ENCODE measurements around the gene ERMARD. TPM values are rescaled to one million over a fixed set of nuclear protein-coding genes. Genes with fewer than 3 reads are reported as not detected.

The ERMARD gene
- total RNA-seq, 2 donors from 2014 or later, result 8.6 to 12.2 TPM

GRCh38 chr6:169777896-169778295, 26.5 kb downstream of the ERMARD start:
- Histone ChIP-seq H3K36me3 (replicated peaks in 1 of 2; ENCODE audit: insufficient read depth in 1 of 2, low read depth in 2 of 2) (peaks cover 0 to 9% of the 10 kb centered on the region in 2 donors), H3K27me3 (no peaks in the 10 kb centered on the region), H3K27ac (no peak overlapping the region), H3K4me1 (no peaks in the 10 kb centered on the region), H3K9me3 (no peaks in the 10 kb centered on the region), H3K4me3 (no peak overlapping the region)
- intact Hi-C loops (cut with DNase I), result no loop called here
- no peak for DNase-seq
- 91% methylated on average over 12 of the region's 12 CpGs for WGBS, 2 donors
- ATAC-seq, result no peak
- no peak for TF ChIP-seq POLR2A (IDR thresholded peaks at IDR 0.05)

DNA sequence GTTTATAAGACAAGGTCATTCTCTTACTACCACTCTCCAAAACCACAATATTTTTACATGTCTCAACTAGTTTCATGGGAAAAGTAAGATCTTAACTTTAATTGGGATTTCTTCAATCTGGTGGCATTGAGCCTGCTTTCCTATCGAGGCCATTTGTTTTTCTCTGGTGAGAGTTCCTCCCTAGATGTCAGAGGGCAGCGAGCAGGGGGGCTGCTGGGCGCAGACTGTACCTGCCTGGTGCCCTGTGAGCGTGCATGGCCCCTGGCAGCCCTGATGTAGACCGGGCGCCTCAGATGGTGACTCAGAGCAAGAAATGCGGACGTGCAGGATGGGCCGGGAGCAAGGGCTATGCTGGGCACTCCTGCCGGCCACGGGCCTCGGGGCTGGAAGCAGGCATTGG, 27.2 kb downstream of the ERMARD start:
- 91 to 92% methylated on average over 12 of the region's 12 CpGs for WGBS, 2 donors
- intact Hi-C loops (cut with DNase I), result no loop called here
- ATAC-seq (no peak), DNase-seq (no peak)
- H3K4me3 ChIP-seq, result no peak overlapping the region
- H3K27ac ChIP-seq, result no peak overlapping the region
- no peak for TF ChIP-seq POLR2A (IDR thresholded peaks at IDR 0.05)
- no peak for TF ChIP-seq CTCF (IDR thresholded peaks at IDR 0.05)
- H3K4me1 ChIP-seq, result no peaks in the 10 kb centered on the region
- H3K36me3 ChIP-seq (replicated peaks in 1 of 2; ENCODE audit: insufficient read depth in 1 of 2, low read depth in 2 of 2), result peaks cover 0 to 9% of the 10 kb centered on the region in 2 donors
- H3K9me3 ChIP-seq, result no peaks in the 10 kb centered on the region
- H3K27me3 ChIP-seq, result no peaks in the 10 kb centered on the region

- H3K27ac ChIP-seq, result no peak overlapping the region
- WGBS, 2 donors, result 80 to 83% methylated on average over 8 of the region's 8 CpGs
- H3K36me3 ChIP-seq (replicated peaks in 1 of 2; ENCODE audit: insufficient read depth in 1 of 2, low read depth in 2 of 2), result peaks cover 0 to 9% of the 10 kb centered on the region in 2 donors
Observed at GRCh38 chr6:169779092-169779815, 27.8 kb downstream of the ERMARD start.

GRCh38 chr6:169779896-169780295, 28.5 kb downstream of the ERMARD start:
- DNase-seq (no peak), ATAC-seq (no peak)
- intact Hi-C loops (cut with DNase I), result loop anchor here (10.0 kb wide), 1 partner anchor 745 kb away; no protein-coding TSS in a partner anchor
- Histone ChIP-seq H3K4me1 (no peaks in the 10 kb centered on the region), H3K9me3 (no peaks in the 10 kb centered on the region), H3K27ac (no peak overlapping the region), H3K4me3 (no peak overlapping the region), H3K27me3 (no peaks in the 10 kb centered on the region), H3K36me3 (replicated peaks in 1 of 2; ENCODE audit: insufficient read depth in 1 of 2, low read depth in 2 of 2) (peaks cover 0 to 9% of the 10 kb centered on the region in 2 donors)
- TF ChIP-seq CTCF (IDR thresholded peaks at IDR 0.05) (no peak), POLR2A (IDR thresholded peaks at IDR 0.05) (no peak)
- 72 to 80% methylated on average over 5 of the region's 5 CpGs for WGBS, 2 donors

More at GRCh38 chr6:169779092-169779815, 27.8 kb downstream of the ERMARD start:
- DNase-seq (no peak), ATAC-seq (no peak)
- H3K9me3 ChIP-seq, result no peaks in the 10 kb centered on the region
- H3K4me1 ChIP-seq, result no peaks in the 10 kb centered on the region
- no peak overlapping the region for H3K4me3 ChIP-seq
- TF ChIP-seq POLR2A (IDR thresholded peaks at IDR 0.05), result no peak
- H3K27me3 ChIP-seq, result no peaks in the 10 kb centered on the region
- intact Hi-C loops (cut with DNase I), result no loop called here

GRCh38 chr6:169780571-169781091, 29.2 kb downstream of the ERMARD start:
- no peak for ATAC-seq
- Histone ChIP-seq H3K4me3 (no peak overlapping the region), H3K4me1 (no peaks in the 10 kb centered on the region), H3K36me3 (replicated peaks in 1 of 2; ENCODE audit: insufficient read depth in 1 of 2, low read depth in 2 of 2) (peaks cover 0 to 9% of the 10 kb centered on the region in 2 donors), H3K27ac (no peak overlapping the region), H3K9me3 (no peaks in the 10 kb centered on the region), H3K27me3 (no peaks in the 10 kb centered on the region)
- intact Hi-C loops (cut with DNase I), result loop anchor here (10.0 kb wide), 1 partner anchor 744 kb away; no protein-coding TSS in a partner anchor
- 87% methylated on average over 11 of the region's 11 CpGs for WGBS, 2 donors
- TF ChIP-seq POLR2A (IDR thresholded peaks at IDR 0.05) (no peak), CTCF (IDR thresholded peaks at IDR 0.05) (no peak)
- DNase-seq, result no peak
